CD4-positive, alpha-beta memory T cell (primary cell): ENCODE measurements around the gene UTRN. TPM values are rescaled to one million over a fixed set of nuclear protein-coding genes. Genes with fewer than 3 reads are reported as not detected.
A peak's percentile ranks its signal among the peaks of the same experiment; 100 is the strongest.

Experiments used
- CTCF ChIA-PET: fragments of 350-600 bp; sonication (Branson Sonifier 250); formaldehyde crosslinking; loops from one replicate; lab custom pipeline; 2021; ENCODE audit warnings: inconsistent platforms; ENCODE audit not compliant: partially characterized antibody; lab: Charles Lee
- POLR2A ChIA-PET: fragments of 350-600 bp; sonication (Branson Sonifier 250); formaldehyde crosslinking; loops from one replicate; lab custom pipeline; 2021; ENCODE audit not compliant: partially characterized antibody; lab: Charles Lee
- DNase-seq, 5 donors: peaks; one replicate each; pipeline versions ENCODE4 v3.0.0 to v3.0.0-alpha.2; 2020 to 2022; ENCODE audit warnings: mixed read lengths in 1 of 5
- H3K27ac ChIP-seq: one replicate; pipeline ENCODE4 v1.7.0; 2013; ENCODE audit warnings: low read depth, low read length
- H3K27me3 ChIP-seq: 2 replicates; pipeline ENCODE4 v1.7.0; 2013; ENCODE audit warnings: mild to moderate bottlenecking, low read length, moderate library complexity; ENCODE audit not compliant: insufficient read depth
- H3K36me3 ChIP-seq: 2 replicates; pipeline ENCODE4 v1.7.0; 2013; ENCODE audit warnings: mild to moderate bottlenecking, low read length, moderate library complexity; ENCODE audit not compliant: insufficient read depth
- H3K4me1 ChIP-seq: 2 replicates; pipeline ENCODE4 v1.7.0; 2013; ENCODE audit warnings: mild to moderate bottlenecking, low read length, moderate library complexity; ENCODE audit not compliant: insufficient read depth
- H3K4me3 ChIP-seq, 2 donors: one replicate each; pipeline ENCODE4 v1.7.0; 2013; ENCODE audit warnings: low read length in 2 of 2, mild to moderate bottlenecking in 1 of 2
- H3K9me3 ChIP-seq, 2 donors: one replicate each; pipeline ENCODE4 v1.7.0; 2013; ENCODE audit warnings: low read length in 2 of 2, control low read depth in 1 of 2; ENCODE audit not compliant: control insufficient read depth in 1 of 2
- H3K27ac Mint-ChIP-seq, 7 donors: one replicate each; pipeline ENCODE4 v1.8.0; 2020 to 2021; ENCODE audit warnings: mixed read lengths in 7 of 7, mild to moderate bottlenecking in 6 of 7, inconsistent platforms in 3 of 7, moderate library complexity in 3 of 7
- H3K27me3 Mint-ChIP-seq, 2 donors: one replicate each; pipeline ENCODE4 v1.8.0; 2020 to 2021; ENCODE audit warnings: mixed read lengths in 2 of 2
- H3K36me3 Mint-ChIP-seq, 2 donors: one replicate each; pipeline ENCODE4 v1.8.0; 2020 to 2021; ENCODE audit warnings: mixed read lengths in 2 of 2, inconsistent platforms in 1 of 2, mild to moderate bottlenecking in 1 of 2
- H3K4me1 Mint-ChIP-seq, 4 donors: one replicate each; pipeline ENCODE4 v1.8.0; 2020 to 2021; ENCODE audit warnings: mixed read lengths in 4 of 4, mild to moderate bottlenecking in 1 of 4
- H3K4me3 Mint-ChIP-seq, 8 donors: one replicate each; pipeline ENCODE4 v1.8.0; 2020 to 2021; ENCODE audit warnings: mixed read lengths in 8 of 8, mild to moderate bottlenecking in 7 of 8, moderate library complexity in 6 of 8, inconsistent platforms in 3 of 8
- H3K9me3 Mint-ChIP-seq, 8 donors: one replicate each; pipeline ENCODE4 v1.8.0; 2020 to 2021; ENCODE audit warnings: mixed read lengths in 8 of 8, mild to moderate bottlenecking in 5 of 8, inconsistent platforms in 3 of 8, moderate library complexity in 1 of 8
- intact Hi-C: fragments of 100-400 bp; cut with micrococcal nuclease; formaldehyde crosslinking; loops from one replicate; pipeline ENCODE4 v1.15.1; 2023
- polyA plus RNA-seq, 2 donors: library from polyadenylated mRNA; unstranded; fragments of 300-500 nt; fragmentation: Illumina TruSeq; gene quantifications; one replicate each; pipeline ENCODE4 v1.2.3, GENCODE V29; 2021
- total RNA-seq, 2 experiments: library from RNA; stranded (reverse); gene quantifications; one replicate each; pipeline ENCODE4 v1.2.3, GENCODE V29; 2021

The UTRN gene
- total and polyA plus RNA-seq, 4 experiments from 2014 or later: 18.8 to 227 (median 159) TPM

GRCh38 chr6:144298916-144299315, 13.8 kb downstream of the UTRN start:
- intact Hi-C loops: no loop called here
- Histone ChIP-seq H3K9me3 (no peaks in the 10 kb centered on the region), H3K27ac (no peak overlapping the region), H3K4me1 (no peaks in the 10 kb centered on the region), H3K27me3 (no peaks in the 10 kb centered on the region), H3K36me3 (no peaks in the 10 kb centered on the region), H3K4me3 (no peak overlapping the region)
- Mint-ChIP-seq H3K36me3 (no peaks in the 10 kb centered on the region), H3K4me3 (no peak overlapping the region), H3K4me1 (peaks cover 8 to 13% (median 9%) of the 10 kb centered on the region in 4 donors), H3K9me3 (no peaks in the 10 kb centered on the region), H3K27me3 (no peaks in the 10 kb centered on the region), H3K27ac (peak overlapping the region in 1 of 7 donors; percentile 69)
- ChIA-PET POLR2A (interaction anchor here (0.8 kb wide), 1 partner anchor 9 kb away, joined by 4 read pairs; no protein-coding TSS in a partner anchor), CTCF (interaction anchor here (1.1 to 1.5 kb wide), 2 partner anchors 12 to 13 kb away, joined by 3 to 4 read pairs; no protein-coding TSS in a partner anchor)
- DNase-seq: no peak

- H3K4me3 ChIP-seq: no peak overlapping the region
- no peaks in the 10 kb centered on the region for H3K36me3 ChIP-seq
- H3K27ac ChIP-seq: no peak overlapping the region
- no peak for DNase-seq
- H3K9me3 ChIP-seq: no peaks in the 10 kb centered on the region
- ChIA-PET CTCF (no interaction called here), POLR2A (no interaction called here)
- H3K4me3 Mint-ChIP-seq: peak overlapping the region in 3 of 8 donors; percentile 1 to 27 (median 23)
- H3K27me3 Mint-ChIP-seq: no peaks in the 10 kb centered on the region
- peaks cover 17 to 36% (median 21%) of the 10 kb centered on the region in 4 donors for H3K4me1 Mint-ChIP-seq
- H3K27ac Mint-ChIP-seq: peak overlapping the region in 3 of 7 donors; percentile 14 to 68 (median 25)
- intact Hi-C loops: no loop called here
- H3K9me3 Mint-ChIP-seq: no peaks in the 10 kb centered on the region
- H3K36me3 Mint-ChIP-seq: no peaks in the 10 kb centered on the region
- H3K4me1 ChIP-seq: peaks cover 12% of the 10 kb centered on the region
- H3K27me3 ChIP-seq: no peaks in the 10 kb centered on the region
These were observed 17.7 kb downstream of the UTRN start for GRCh38 chr6:144302701-144303372.

GRCh38 chr6:144304223-144304848, 19.2 kb downstream of the UTRN start:
- DNase-seq: no peak
- no peak overlapping the region for H3K27ac ChIP-seq
- intact Hi-C loops: no loop called here
- H3K27me3 ChIP-seq: no peaks in the 10 kb centered on the region
- Mint-ChIP-seq H3K9me3 (no peaks in the 10 kb centered on the region), H3K36me3 (no peaks in the 10 kb centered on the region), H3K4me3 (peak overlapping the region in 3 of 8 donors; percentile 23 to 49 (median 47)), H3K27ac (peak overlapping the region in 3 of 7 donors; percentile 24 to 78 (median 47)), H3K27me3 (no peaks in the 10 kb centered on the region), H3K4me1 (peaks cover 16 to 36% (median 19%) of the 10 kb centered on the region in 4 donors)
- H3K36me3 ChIP-seq: no peaks in the 10 kb centered on the region
- H3K4me1 ChIP-seq: peaks cover 12% of the 10 kb centered on the region
- no peaks in the 10 kb centered on the region for H3K9me3 ChIP-seq
- H3K4me3 ChIP-seq: no peak overlapping the region
- ChIA-PET POLR2A (interaction anchor here (1.3 kb wide), 1 partner anchor 38 kb away, joined by 3 read pairs; no protein-coding TSS in a partner anchor), CTCF (interaction anchor here (0.7 to 1.4 kb wide), 2 partner anchors 12 to 115 kb away, joined by 3 to 5 read pairs; no protein-coding TSS in a partner anchor)

- Histone ChIP-seq H3K36me3 (no peaks in the 10 kb centered on the region), H3K27ac (no peak overlapping the region), H3K4me1 (peaks cover 12% of the 10 kb centered on the region), H3K9me3 (no peaks in the 10 kb centered on the region), H3K4me3 (no peak overlapping the region), H3K27me3 (no peaks in the 10 kb centered on the region)
- H3K9me3 Mint-ChIP-seq: no peaks in the 10 kb centered on the region
- ChIA-PET POLR2A (interaction anchor here (1.3 to 1.8 kb wide), 2 partner anchors 37 to 46 kb away, joined by 3 to 7 read pairs; no protein-coding TSS in a partner anchor), CTCF (interaction anchor here (1.4 to 2.1 kb wide), 2 partner anchors 13 to 87 kb away, joined by 5 read pairs; no protein-coding TSS in a partner anchor)
- peak overlapping the region in 3 of 7 donors; percentile 61 to 88 (median 73) for H3K27ac Mint-ChIP-seq
- peak overlapping the region in 6 of 8 donors; percentile 5 to 83 (median 66) for H3K4me3 Mint-ChIP-seq
- DNase-seq: no peak
- no peaks in the 10 kb centered on the region for H3K36me3 Mint-ChIP-seq
- no peaks in the 10 kb centered on the region for H3K27me3 Mint-ChIP-seq
- H3K4me1 Mint-ChIP-seq: peaks cover 16 to 36% (median 19%) of the 10 kb centered on the region in 4 donors
- intact Hi-C loops: no loop called here
These were observed 20.4 kb downstream of the UTRN start for GRCh38 chr6:144305567-144305966.

GRCh38 chr6:144305985-144306384, 20.9 kb downstream of the UTRN start:
- Histone ChIP-seq H3K27ac (peak overlapping the region; percentile 4), H3K4me3 (no peak overlapping the region), H3K36me3 (no peaks in the 10 kb centered on the region), H3K27me3 (no peaks in the 10 kb centered on the region), H3K9me3 (no peaks in the 10 kb centered on the region), H3K4me1 (peaks cover 12% of the 10 kb centered on the region)
- no peaks in the 10 kb centered on the region for H3K27me3 Mint-ChIP-seq
- CTCF ChIA-PET: interaction anchor here (1.4 to 2.1 kb wide), 2 partner anchors 13 to 88 kb away, joined by 5 read pairs; no protein-coding TSS in a partner anchor
- H3K4me1 Mint-ChIP-seq: peaks cover 20 to 41% (median 23%) of the 10 kb centered on the region in 4 donors
- no peaks in the 10 kb centered on the region for H3K9me3 Mint-ChIP-seq
- H3K4me3 Mint-ChIP-seq: peak overlapping the region in 7 of 8 donors; percentile 40 to 83 (median 68)
- POLR2A ChIA-PET: interaction anchor here (1.8 kb wide), 1 partner anchor 45 kb away, joined by 7 read pairs; no protein-coding TSS in a partner anchor
- H3K27ac Mint-ChIP-seq: peak overlapping the region; percentile 49 to 94 (median 77)
- H3K36me3 Mint-ChIP-seq: no peaks in the 10 kb centered on the region
- DNase-seq: peak; percentile 18 to 56 (median 26)
- intact Hi-C loops: no loop called here

GRCh38 chr6:144307880-144308279, 22.7 kb downstream of the UTRN start:
- H3K4me3 Mint-ChIP-seq: no peak overlapping the region
- Histone ChIP-seq H3K4me3 (no peak overlapping the region), H3K4me1 (peaks cover 12% of the 10 kb centered on the region), H3K27ac (no peak overlapping the region), H3K27me3 (no peaks in the 10 kb centered on the region), H3K36me3 (no peaks in the 10 kb centered on the region), H3K9me3 (no peaks in the 10 kb centered on the region)
- H3K36me3 Mint-ChIP-seq: no peaks in the 10 kb centered on the region
- ChIA-PET POLR2A (no interaction called here), CTCF (no interaction called here)
- H3K9me3 Mint-ChIP-seq: no peaks in the 10 kb centered on the region
- DNase-seq: no peak
- intact Hi-C loops: no loop called here
- H3K27ac Mint-ChIP-seq: peak overlapping the region in 2 of 7 donors; percentile 50 to 64
- no peaks in the 10 kb centered on the region for H3K27me3 Mint-ChIP-seq
- peaks cover 17 to 40% (median 23%) of the 10 kb centered on the region in 4 donors for H3K4me1 Mint-ChIP-seq
